ENCODE measurements around the gene AKAP1. TPM values are rescaled to one million over a fixed set of nuclear protein-coding genes. Genes with fewer than 3 reads are reported as not detected.

AKAP1 gene
- total and polyA plus RNA-seq, 4 donors: 31.3 to 58.5 (median 39.8) TPM

- H3K36me3 ChIP-seq (ENCODE audit: control insufficient read depth in 4 of 4, insufficient read depth in 3 of 4, low read depth in 1 of 4, low read length in 3 of 4): no peaks in the 10 kb centered on the region
- no peak for TF ChIP-seq TAF1 (conservative IDR thresholded peaks at IDR 0.05)
- no peak for TF ChIP-seq RXRA (IDR thresholded peaks at IDR 0.05)
- no peak for DNase-seq (ENCODE audit: low spot score)
- peaks cover 0 to 6% (median 0%) of the 10 kb centered on the region in 4 donors for H3K4me1 ChIP-seq (ENCODE audit: control insufficient read depth in 4 of 4, insufficient read depth in 4 of 4, low read length in 3 of 4)
- no peaks in the 10 kb centered on the region for H3K27me3 ChIP-seq (ENCODE audit: control insufficient read depth in 4 of 4, insufficient read depth in 4 of 4, low read length in 3 of 4)
- H3K27ac ChIP-seq (ENCODE audit: low read depth in 1 of 2, low read length in 2 of 2): no peak overlapping the region
- no peak overlapping the region for H3K9ac ChIP-seq (ENCODE audit: low read depth in 1 of 2, low read length in 2 of 2)
- H3K4me3 ChIP-seq (ENCODE audit: low read depth in 1 of 3, low read length in 3 of 3): no peak overlapping the region
- 88% methylated on average over 4 of the region's 4 CpGs for WGBS
- no peaks in the 10 kb centered on the region for H3K9me3 ChIP-seq (ENCODE audit: control insufficient read depth in 4 of 4, low read length in 3 of 4)
Observed at GRCh38 chr17:57067162-57067561, 17.9 kb upstream of the AKAP1 start.

- Histone ChIP-seq H3K9me3 (ENCODE audit: control insufficient read depth in 4 of 4, low read length in 3 of 4) (no peaks in the 10 kb centered on the region), H3K4me3 (ENCODE audit: low read depth in 1 of 3, low read length in 3 of 3) (no peak overlapping the region), H3K4me1 (ENCODE audit: control insufficient read depth in 4 of 4, insufficient read depth in 4 of 4, low read length in 3 of 4) (peaks cover 0 to 6% (median 2%) of the 10 kb centered on the region in 4 donors), H3K27me3 (ENCODE audit: control insufficient read depth in 4 of 4, insufficient read depth in 4 of 4, low read length in 3 of 4) (no peaks in the 10 kb centered on the region), H3K27ac (ENCODE audit: low read depth in 1 of 2, low read length in 2 of 2) (peak overlapping the region; percentile 59 to 69), H3K9ac (ENCODE audit: low read depth in 1 of 2, low read length in 2 of 2) (peak overlapping the region in 1 of 2 donors; percentile 49), H3K36me3 (ENCODE audit: control insufficient read depth in 4 of 4, insufficient read depth in 3 of 4, low read depth in 1 of 4, low read length in 3 of 4) (no peaks in the 10 kb centered on the region)
- WGBS: 94% methylated on average over 1 of the region's 1 CpG
- DNase-seq (ENCODE audit: low spot score): no peak
- TF ChIP-seq MAX (IDR thresholded peaks at IDR 0.05): no peak
- TF ChIP-seq YY1 (IDR thresholded peaks at IDR 0.05): no peak
- TF ChIP-seq ZBTB33 (IDR thresholded peaks at IDR 0.05): no peak
- TF ChIP-seq FOXA1 (IDR thresholded peaks at IDR 0.05): no peak
Observed at GRCh38 chr17:57067781-57068180, 17.3 kb upstream of the AKAP1 start.

DNA sequence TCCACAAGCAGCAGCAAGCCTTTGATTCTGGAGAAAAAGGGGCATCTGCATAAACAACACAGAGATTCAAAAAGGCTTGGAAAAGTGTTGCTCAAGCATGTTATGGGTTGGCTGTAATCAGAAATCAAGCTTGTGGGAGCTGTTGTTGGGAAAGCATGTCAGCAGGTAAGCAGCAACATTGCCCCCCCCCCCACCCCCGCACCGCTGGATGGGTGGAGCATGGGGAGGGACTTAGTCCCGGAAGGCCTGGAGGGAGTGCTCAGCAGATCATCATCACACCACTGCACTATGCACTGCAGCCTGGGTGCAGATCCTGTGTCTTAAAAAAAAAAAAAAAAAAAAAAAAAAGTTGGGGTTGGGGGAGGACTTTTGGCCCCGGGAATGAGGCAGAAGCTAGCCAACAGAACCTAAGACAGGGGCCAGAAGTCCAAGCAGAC is 16.8 kb upstream of the AKAP1 start:
- Histone ChIP-seq H3K4me1 (ENCODE audit: control insufficient read depth in 4 of 4, insufficient read depth in 4 of 4, low read length in 3 of 4) (peaks cover 4 to 6% (median 5%) of the 10 kb centered on the region in 4 donors), H3K4me3 (ENCODE audit: low read depth in 1 of 3, low read length in 3 of 3) (no peak overlapping the region), H3K27me3 (ENCODE audit: control insufficient read depth in 4 of 4, insufficient read depth in 4 of 4, low read length in 3 of 4) (no peaks in the 10 kb centered on the region), H3K9me3 (ENCODE audit: control insufficient read depth in 4 of 4, low read length in 3 of 4) (no peaks in the 10 kb centered on the region), H3K27ac (ENCODE audit: low read depth in 1 of 2, low read length in 2 of 2) (peak overlapping the region; percentile 59 to 69), H3K36me3 (ENCODE audit: control insufficient read depth in 4 of 4, insufficient read depth in 3 of 4, low read depth in 1 of 4, low read length in 3 of 4) (no peaks in the 10 kb centered on the region), H3K9ac (ENCODE audit: low read depth in 1 of 2, low read length in 2 of 2) (peak overlapping the region in 1 of 2 donors; percentile 49)
- peak; percentile 47 for DNase-seq (ENCODE audit: low spot score)
- WGBS: 13% methylated on average over 4 of the region's 4 CpGs
- TF ChIP-seq CTCF (IDR thresholded peaks at IDR 0.05; ENCODE audit: low read depth, low read length, missing input control) (no peak), GABPA (IDR thresholded peaks at IDR 0.05 in 1 of 2, conservative IDR thresholded peaks at IDR 0.05 in 1 of 2) (peak in 1 of 2 donors; percentile 12), JUND (IDR thresholded peaks at IDR 0.05) (peak in 1 of 2 donors; percentile 29), ZBTB33 (IDR thresholded peaks at IDR 0.05) (peak; percentile 56), ATF3 (IDR thresholded peaks at IDR 0.05) (no peak), RAD21 (IDR thresholded peaks at IDR 0.05) (peak in 1 of 2 donors; percentile 41), SP1 (IDR thresholded peaks at IDR 0.05) (peak; percentile 55), RXRA (IDR thresholded peaks at IDR 0.05) (peak; percentile 43 to 72), FOXA1 (IDR thresholded peaks at IDR 0.05) (peak; percentile 29), YY1 (IDR thresholded peaks at IDR 0.05) (peak; percentile 31), HNF4A (conservative IDR thresholded peaks at IDR 0.05) (peak; percentile 46 to 73), MAX (IDR thresholded peaks at IDR 0.05) (peak; percentile 38), FOXA2 (IDR thresholded peaks at IDR 0.05) (peak; percentile 25), TAF1 (conservative IDR thresholded peaks at IDR 0.05) (no peak), NR2F2 (IDR thresholded peaks at IDR 0.05) (no peak), EGR1 (IDR thresholded peaks at IDR 0.05; ENCODE audit: low read depth in 2 of 2) (peak; percentile 98 to 100), HNF4G (IDR thresholded peaks at IDR 0.05) (no peak)
- TF ChIP-seq, protein P1, sequence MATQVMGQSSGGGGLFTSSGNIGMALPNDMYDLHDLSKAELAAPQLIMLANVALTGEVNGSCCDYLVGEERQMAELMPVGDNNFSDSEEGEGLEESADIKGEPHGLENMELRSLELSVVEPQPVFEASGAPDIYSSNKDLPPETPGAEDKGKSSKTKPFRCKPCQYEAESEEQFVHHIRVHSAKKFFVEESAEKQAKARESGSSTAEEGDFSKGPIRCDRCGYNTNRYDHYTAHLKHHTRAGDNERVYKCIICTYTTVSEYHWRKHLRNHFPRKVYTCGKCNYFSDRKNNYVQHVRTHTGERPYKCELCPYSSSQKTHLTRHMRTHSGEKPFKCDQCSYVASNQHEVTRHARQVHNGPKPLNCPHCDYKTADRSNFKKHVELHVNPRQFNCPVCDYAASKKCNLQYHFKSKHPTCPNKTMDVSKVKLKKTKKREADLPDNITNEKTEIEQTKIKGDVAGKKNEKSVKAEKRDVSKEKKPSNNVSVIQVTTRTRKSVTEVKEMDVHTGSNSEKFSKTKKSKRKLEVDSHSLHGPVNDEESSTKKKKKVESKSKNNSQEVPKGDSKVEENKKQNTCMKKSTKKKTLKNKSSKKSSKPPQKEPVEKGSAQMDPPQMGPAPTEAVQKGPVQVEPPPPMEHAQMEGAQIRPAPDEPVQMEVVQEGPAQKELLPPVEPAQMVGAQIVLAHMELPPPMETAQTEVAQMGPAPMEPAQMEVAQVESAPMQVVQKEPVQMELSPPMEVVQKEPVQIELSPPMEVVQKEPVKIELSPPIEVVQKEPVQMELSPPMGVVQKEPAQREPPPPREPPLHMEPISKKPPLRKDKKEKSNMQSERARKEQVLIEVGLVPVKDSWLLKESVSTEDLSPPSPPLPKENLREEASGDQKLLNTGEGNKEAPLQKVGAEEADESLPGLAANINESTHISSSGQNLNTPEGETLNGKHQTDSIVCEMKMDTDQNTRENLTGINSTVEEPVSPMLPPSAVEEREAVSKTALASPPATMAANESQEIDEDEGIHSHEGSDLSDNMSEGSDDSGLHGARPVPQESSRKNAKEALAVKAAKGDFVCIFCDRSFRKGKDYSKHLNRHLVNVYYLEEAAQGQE (IDR thresholded peaks at IDR 0.05): peak; percentile 70
